ENCODE measurements around the gene ORM2.
A peak's percentile ranks its signal among the peaks of the same experiment; 100 is the strongest.

The ORM2 gene

GRCh38 chr9:114348906-114349482, 19.3 kb downstream of the ORM2 start:
- DNase-seq (ENCODE audit: low read depth in 2 of 2) = peak; percentile 82 to 93

- DNase-seq (ENCODE audit: low read depth in 2 of 2) = no peak
Observed at GRCh38 chr9:114349713-114350480, 20.2 kb downstream of the ORM2 start.

DNA sequence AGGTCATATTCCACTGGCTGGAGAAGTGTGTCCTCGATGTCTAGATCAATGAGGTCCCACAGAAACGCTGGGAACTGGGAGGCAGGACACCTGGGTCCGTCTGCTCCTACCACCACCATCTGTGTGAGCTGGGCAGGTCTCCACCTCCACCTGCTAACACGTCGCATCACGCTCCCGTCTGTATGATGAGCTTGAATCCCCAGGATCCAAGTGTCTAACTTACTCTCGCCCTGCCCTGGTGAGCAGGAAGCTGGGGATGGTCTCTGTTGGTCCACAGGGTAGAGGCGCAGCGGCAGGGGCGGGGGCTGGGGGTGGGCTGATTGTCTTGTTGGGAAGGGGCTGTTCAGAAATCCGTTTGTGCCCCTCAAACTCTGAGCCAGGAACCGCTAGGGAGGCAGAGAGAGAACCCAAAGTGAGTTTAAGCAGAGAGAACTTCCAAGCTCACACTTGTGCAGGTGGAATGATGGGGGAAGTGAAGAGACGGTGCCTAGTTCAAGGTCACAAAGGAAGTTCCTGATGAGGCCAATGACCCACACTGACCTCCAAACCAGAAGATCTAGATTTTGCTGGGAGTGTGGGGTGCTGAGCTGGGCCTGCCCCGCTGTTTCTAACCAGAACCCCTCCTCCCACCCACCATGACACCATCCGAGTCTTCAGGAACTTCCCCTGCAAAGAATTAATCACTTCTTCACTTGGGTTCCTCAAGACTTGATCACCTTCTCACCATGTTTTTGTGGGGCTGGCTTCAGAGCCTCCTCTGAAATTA, 21.1 kb downstream of the ORM2 start:
- DNase-seq (ENCODE audit: low read depth in 2 of 2) = no peak

DNA sequence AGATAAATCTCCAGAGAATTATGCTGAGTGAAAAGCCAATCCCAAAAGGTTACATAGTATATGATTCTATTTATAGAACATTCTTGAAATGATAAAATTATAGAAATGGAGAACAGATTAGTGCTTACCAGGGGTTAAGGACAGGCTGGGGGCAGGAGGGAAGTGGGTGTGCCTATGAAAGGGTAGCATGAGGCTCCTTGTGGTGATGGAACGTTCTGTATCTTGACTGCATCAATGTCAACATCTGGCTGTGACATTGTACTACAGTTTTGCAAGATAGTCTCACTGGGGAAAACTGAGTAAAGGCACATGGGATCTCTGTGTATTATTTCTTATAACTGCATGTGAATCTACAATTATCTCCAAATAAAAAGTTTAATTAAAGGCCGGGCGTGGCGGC, 22.3 kb downstream of the ORM2 start:
- DNase-seq (ENCODE audit: low read depth in 2 of 2) = no peak

GRCh38 chr9:114355821-114356220, 26.2 kb downstream of the ORM2 start:
- no peak for DNase-seq (ENCODE audit: low read depth in 2 of 2)

GRCh38 chr9:114356792-114357191, 27.1 kb downstream of the ORM2 start:
- DNase-seq (ENCODE audit: low read depth in 2 of 2) = no peak

- DNase-seq (ENCODE audit: low read depth in 2 of 2) = no peak
Observed at GRCh38 chr9:114357360-114357759, 27.7 kb downstream of the ORM2 start.

DNA sequence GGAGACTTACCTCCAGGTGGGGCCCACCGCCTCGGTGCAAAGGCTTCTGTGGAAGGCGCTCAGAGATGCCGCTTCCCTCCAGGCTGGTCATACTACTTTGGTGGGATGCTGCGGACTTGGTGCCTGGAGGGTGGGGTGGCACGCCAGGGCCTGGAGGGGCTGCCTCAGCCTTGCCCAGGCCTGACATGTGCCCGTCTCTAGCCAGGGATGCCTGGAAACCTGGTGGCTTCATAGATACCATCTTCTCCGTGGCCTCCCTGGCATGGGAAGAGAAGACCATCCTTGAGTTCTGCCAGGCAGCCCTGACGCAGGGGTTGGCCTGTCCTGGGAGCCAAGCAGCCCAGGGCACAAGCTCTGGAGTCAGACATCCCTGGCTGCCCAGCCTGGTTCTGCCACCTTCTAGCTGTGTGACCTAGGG, 28.3 kb downstream of the ORM2 start:
- DNase-seq (ENCODE audit: low read depth in 2 of 2) = no peak

DNA sequence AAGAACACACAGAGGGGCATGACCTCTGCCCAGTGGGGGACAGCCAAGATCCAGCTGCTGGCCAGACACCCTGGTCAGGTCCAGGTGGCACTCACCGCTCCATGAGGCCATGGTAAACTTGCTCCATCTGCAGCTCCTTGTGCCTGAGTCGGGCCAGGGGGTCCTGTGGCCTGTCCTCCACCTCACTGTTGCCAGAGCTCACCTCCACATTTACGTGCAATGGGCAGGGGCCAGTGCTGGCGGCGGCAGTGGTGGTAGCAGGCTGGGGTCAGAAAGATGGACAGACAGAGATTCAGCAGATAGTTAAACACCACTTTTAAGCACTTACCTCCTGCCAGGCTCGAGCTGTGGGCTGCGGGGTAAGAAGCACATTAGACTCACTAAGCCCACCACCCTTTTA, 30.1 kb downstream of the ORM2 start:
- no peak for DNase-seq (ENCODE audit: low read depth in 2 of 2)

- DNase-seq (ENCODE audit: low read depth in 2 of 2) = no peak
Observed at GRCh38 chr9:114361542-114361941, 31.9 kb downstream of the ORM2 start.

- no peak for DNase-seq (ENCODE audit: low read depth in 2 of 2)
Observed at GRCh38 chr9:114362394-114362793, 32.7 kb downstream of the ORM2 start.

- DNase-seq (ENCODE audit: low read depth in 2 of 2) = no peak
Observed at GRCh38 chr9:114363424-114363823, 33.8 kb downstream of the ORM2 start.

- DNase-seq (ENCODE audit: low read depth in 2 of 2) = no peak
Observed at GRCh38 chr9:114364134-114365041, 34.7 kb downstream of the ORM2 start.

DNA sequence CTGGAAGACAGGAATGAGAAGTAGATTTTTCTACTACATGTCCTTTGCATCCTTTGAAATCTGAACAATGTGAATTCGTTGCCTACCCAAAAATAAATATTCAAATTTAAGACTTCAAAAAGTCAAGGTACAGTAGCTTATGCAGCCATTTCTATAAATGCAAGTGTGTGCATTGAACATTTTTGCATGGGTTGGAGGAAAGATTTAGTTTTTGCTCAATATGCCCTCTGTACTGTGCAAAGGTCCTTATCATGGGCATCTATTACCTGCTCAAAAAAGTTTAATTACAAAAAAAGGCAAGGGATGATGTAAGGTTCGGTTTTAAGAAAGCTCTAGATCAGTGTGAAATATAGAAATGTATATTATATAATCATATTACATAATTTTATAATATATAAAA, 35.5 kb downstream of the ORM2 start:
- no peak for DNase-seq (ENCODE audit: low read depth in 2 of 2)

DNA sequence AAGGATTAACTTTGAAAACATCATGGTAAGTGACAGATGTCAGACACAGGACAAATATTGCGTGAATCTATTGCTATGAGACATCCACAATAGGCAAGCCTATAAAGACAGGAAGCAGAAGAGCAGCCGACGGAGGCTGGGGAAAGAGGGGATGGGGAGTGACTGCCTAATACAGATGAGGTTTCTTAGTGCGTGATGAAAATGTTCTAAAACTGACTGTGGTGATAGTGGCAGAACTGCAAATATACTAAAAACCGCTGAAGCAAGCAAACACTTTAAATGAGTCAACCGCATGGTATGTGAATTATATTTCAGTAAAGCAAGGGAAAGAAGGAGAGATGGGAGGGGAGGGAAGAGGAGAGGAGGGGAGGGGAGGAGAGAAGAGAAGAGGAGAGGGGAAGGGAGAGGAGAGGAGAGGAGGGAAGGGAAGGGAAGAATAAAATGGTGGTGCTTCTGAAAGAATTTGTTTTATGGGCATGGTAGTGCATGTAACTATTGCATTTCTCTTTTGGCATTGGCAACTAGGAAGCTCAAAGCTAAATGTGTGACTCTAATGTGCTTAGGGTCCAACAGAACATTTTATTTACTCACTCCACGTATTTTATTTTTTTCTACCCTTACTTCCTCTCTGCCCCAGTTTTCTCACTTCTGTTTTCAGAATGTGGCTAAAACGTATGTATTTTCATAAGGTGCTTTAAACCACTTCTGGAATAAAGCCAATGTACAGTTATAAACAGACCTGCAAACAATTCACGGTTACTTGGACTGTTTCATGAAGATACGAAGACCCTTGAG, 36.9 kb downstream of the ORM2 start:
- no peak for DNase-seq (ENCODE audit: low read depth in 2 of 2)

DNA sequence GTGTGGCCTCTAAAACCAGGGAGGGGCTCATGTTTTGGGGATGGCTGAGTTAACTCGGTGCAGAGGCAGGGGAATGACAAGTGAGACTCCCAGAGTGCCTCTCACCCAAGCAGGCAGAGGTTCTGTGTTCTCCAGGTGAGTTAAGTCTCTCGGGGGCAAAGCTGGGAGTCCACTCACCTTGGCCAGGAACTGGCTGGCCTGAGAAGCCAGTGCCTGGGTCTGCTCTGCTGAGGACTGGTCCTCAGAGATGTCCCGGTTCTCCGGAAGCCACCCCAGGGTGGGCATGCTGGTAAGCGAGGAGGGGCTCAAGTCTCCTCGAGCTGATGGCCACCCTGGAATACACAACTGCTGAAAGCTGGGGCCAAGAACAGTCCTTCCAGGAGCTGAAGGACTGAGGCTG, 37.7 kb downstream of the ORM2 start:
- DNase-seq (ENCODE audit: low read depth in 2 of 2) = no peak

DNA sequence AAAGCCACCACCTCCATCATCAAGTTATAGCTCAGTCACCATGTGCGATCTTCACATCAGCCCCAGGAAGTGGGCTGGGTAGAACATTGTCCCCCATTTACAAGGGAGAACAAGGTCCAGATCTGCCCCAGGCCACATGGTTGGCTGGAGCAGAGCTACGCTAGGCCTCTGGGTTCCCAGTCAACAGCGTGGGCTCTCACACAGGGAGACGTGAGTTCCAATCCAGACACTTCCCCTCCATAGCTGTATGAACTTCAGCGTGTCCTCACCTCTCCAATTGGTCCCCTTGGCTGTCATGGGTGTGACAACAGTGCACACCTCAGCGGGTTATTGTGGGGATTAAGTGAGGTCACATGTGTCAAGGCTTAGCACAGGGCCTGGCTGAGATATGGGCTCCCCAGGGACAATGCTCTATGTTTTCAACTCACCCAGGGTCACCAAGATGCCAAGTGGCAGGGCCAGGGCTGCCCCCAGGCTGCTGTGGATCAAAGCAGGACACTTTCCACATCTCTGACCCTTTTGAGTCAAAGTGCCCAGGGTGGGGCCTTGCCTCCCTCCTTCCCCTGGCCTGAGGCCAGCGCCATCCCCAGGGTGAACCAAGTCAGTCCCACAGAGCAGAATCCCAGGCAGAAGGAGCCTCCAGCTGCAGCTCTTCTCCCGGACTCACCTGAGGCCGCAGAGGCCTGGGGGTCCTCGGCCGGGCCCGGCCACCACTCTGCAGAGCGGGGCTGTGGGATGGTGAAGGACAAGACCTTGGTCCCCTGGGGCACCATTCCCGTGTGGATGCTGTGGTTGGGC, 38.3 kb downstream of the ORM2 start:
- DNase-seq (ENCODE audit: low read depth in 2 of 2) = no peak

GRCh38 chr9:114369216-114370130, 39.8 kb downstream of the ORM2 start:
- DNase-seq (ENCODE audit: low read depth in 2 of 2) = no peak
